MCF 10A (cell line): ENCODE data around the gene GARIN3. TPM values are rescaled to one million over a fixed set of nuclear protein-coding genes. Genes with fewer than 3 reads are reported as not detected.

ENCODE experiments used
- BruUV-seq: library from RNA; stranded (reverse); fragments of 400-500 nt; replicated peaks from 2 replicates; lab custom pipeline; 2021; lab: Mats Ljungman, UMichigan
- CTCF ChIA-PET: fragments of 300-600 bp; sonication (Branson Sonifier 250); formaldehyde crosslinking; extraction: SDS; loops from one replicate; lab custom pipeline; 2021; ENCODE audit warnings: antibody characterized with exemption, inconsistent platforms; lab: Yijun Ruan, JAX
- POLR2A ChIA-PET: fragments of 300-600, 350-650 bp; sonication (Branson Sonifier 250); formaldehyde crosslinking; extraction: SDS; loops from one replicate; lab custom pipeline; 2020; ENCODE audit warnings: antibody characterized with exemption, inconsistent platforms; lab: Yijun Ruan, JAX
- DNase-seq: peaks from one replicate; pipeline ENCODE4 v3.0.0-alpha.2; 2018; ENCODE audit not compliant: unreplicated experiment
- H3K27ac Mint-ChIP-seq: one replicate; pipeline ENCODE4 v1.8.0; 2022; ENCODE audit warnings: mild to moderate bottlenecking, low read depth, mixed read lengths; ENCODE audit not compliant: unreplicated experiment
- H3K27me3 Mint-ChIP-seq: one replicate; pipeline ENCODE4 v1.8.0; 2022; ENCODE audit warnings: mixed read lengths; ENCODE audit not compliant: insufficient read depth, unreplicated experiment
- H3K36me3 Mint-ChIP-seq: one replicate; pipeline ENCODE4 v1.8.0; 2022; ENCODE audit warnings: mild to moderate bottlenecking, moderate library complexity, mixed read lengths; ENCODE audit not compliant: insufficient read depth, unreplicated experiment
- H3K4me1 Mint-ChIP-seq: one replicate; pipeline ENCODE4 v1.8.0; 2022; ENCODE audit warnings: mixed read lengths; ENCODE audit not compliant: insufficient read depth, unreplicated experiment
- H3K4me3 Mint-ChIP-seq: one replicate; pipeline ENCODE4 v1.8.0; 2022; ENCODE audit warnings: mild to moderate bottlenecking, moderate library complexity, mixed read lengths; ENCODE audit not compliant: unreplicated experiment
- H3K9me3 Mint-ChIP-seq: one replicate; pipeline ENCODE4 v1.8.0; 2022; ENCODE audit warnings: mixed read lengths; ENCODE audit not compliant: unreplicated experiment
- CTCF ChIP-seq: fragments of 200-600 bp; IDR thresholded peaks from one replicate; pipeline ENCODE4 v1.8.0; 2022; ENCODE audit warnings: antibody characterized with exemption, mild to moderate bottlenecking; ENCODE audit not compliant: unreplicated experiment
- intact Hi-C: fragments of 100-400 bp; cut with micrococcal nuclease; formaldehyde crosslinking; loops from 2 replicates; pipeline ENCODE4 v1.14.1; 2022
- total RNA-seq: library from RNA; stranded (reverse); gene quantifications from 2 replicates; pipeline ENCODE4 v1.2.3, GENCODE V29; 2022

GARIN3 gene
- total RNA-seq, 1 experiment from 2014 or later = not detected

GRCh38 chr5:157159209-157159751 lies 6.8 kb downstream of the GARIN3 start:
- H3K4me3 Mint-ChIP-seq = no peak overlapping the region
- H3K36me3 Mint-ChIP-seq = no peaks in the 10 kb centered on the region
- no peak overlapping the region for H3K27ac Mint-ChIP-seq
- H3K4me1 Mint-ChIP-seq = no peaks in the 10 kb centered on the region
- ChIA-PET POLR2A (no interaction called here), CTCF (no interaction called here)
- no TSS peak for BruUV-seq
- H3K27me3 Mint-ChIP-seq = no peaks in the 10 kb centered on the region
- intact Hi-C loops = no loop called here
- DNase-seq = no peak
- TF ChIP-seq CTCF = no peak
- H3K9me3 Mint-ChIP-seq = peaks cover 14% of the 10 kb centered on the region

- Mint-ChIP-seq H3K36me3 (no peaks in the 10 kb centered on the region), H3K27me3 (no peaks in the 10 kb centered on the region), H3K27ac (no peak overlapping the region), H3K9me3 (peaks cover 14% of the 10 kb centered on the region), H3K4me1 (no peaks in the 10 kb centered on the region), H3K4me3 (no peak overlapping the region)
- CTCF ChIA-PET = interaction anchor here (0.6 to 2.5 kb wide), 7 partner anchors 9 to 1526 kb away, joined by 3 to 14 read pairs (median 3); no protein-coding TSS in a partner anchor
- no peak for DNase-seq
- BruUV-seq = no TSS peak
- intact Hi-C loops = no loop called here
- no peak for TF ChIP-seq CTCF
- POLR2A ChIA-PET = interaction anchor here (0.5 to 1.0 kb wide), 2 partner anchors 14 to 1168 kb away, joined by 3 to 4 read pairs; no protein-coding TSS in a partner anchor
These were observed 8.7 kb downstream of the GARIN3 start for GRCh38 chr5:157157293-157157891.

GRCh38 chr5:157155297-157155696 lies 10.8 kb downstream of the GARIN3 start:
- CTCF ChIA-PET = interaction anchor here (0.7 to 1.1 kb wide), 4 partner anchors 34 to 1406 kb away, joined by 4 to 5 read pairs (median 4); no protein-coding TSS in a partner anchor
- DNase-seq = no peak
- peaks cover 14% of the 10 kb centered on the region for H3K9me3 Mint-ChIP-seq
- BruUV-seq = no TSS peak
- H3K4me1 Mint-ChIP-seq = no peaks in the 10 kb centered on the region
- no peaks in the 10 kb centered on the region for H3K27me3 Mint-ChIP-seq
- intact Hi-C loops = no loop called here
- no peaks in the 10 kb centered on the region for H3K36me3 Mint-ChIP-seq
- H3K27ac Mint-ChIP-seq = no peak overlapping the region
- POLR2A ChIA-PET = interaction anchor here (0.6 to 0.7 kb wide), 2 partner anchors 95 to 169 kb away, joined by 3 read pairs; no protein-coding TSS in a partner anchor
- no peak for TF ChIP-seq CTCF
- H3K4me3 Mint-ChIP-seq = no peak overlapping the region

GRCh38 chr5:157150995-157151394 lies 15.1 kb downstream of the GARIN3 start:
- intact Hi-C loops = no loop called here
- Mint-ChIP-seq H3K27ac (no peak overlapping the region), H3K9me3 (peaks cover 12% of the 10 kb centered on the region), H3K27me3 (no peaks in the 10 kb centered on the region), H3K36me3 (no peaks in the 10 kb centered on the region), H3K4me3 (no peak overlapping the region), H3K4me1 (peaks cover 6% of the 10 kb centered on the region)
- DNase-seq = peak; percentile 27
- TF ChIP-seq CTCF = no peak
- BruUV-seq = no TSS peak
- POLR2A ChIA-PET = no interaction called here
- CTCF ChIA-PET = interaction anchor here (0.5 to 3.7 kb wide), 9 partner anchors 13 to 1162 kb away, joined by 3 to 12 read pairs (median 3); no protein-coding TSS in a partner anchor
